HG02571 (cell line): ENCODE results near the gene TTYH3.
A peak's percentile ranks its signal among the peaks of the same experiment; 100 is the strongest.
"Not testable (repeated sequence)": the region's sequence is repeated elsewhere in the genome, so short reads cannot be mapped to it uniquely, and the experiment has no call there.

ENCODE experiments used
- ATAC-seq: cut with Tn5 transposase; IDR thresholded peaks from one replicate; pipeline ENCODE4 v1.9.1; 2021; ENCODE audit warnings: mild to moderate bottlenecking, moderate library complexity; ENCODE audit not compliant: unreplicated experiment

Gene TTYH3

GRCh38 chr7:2681929-2682799, 50.4 kb downstream of the TTYH3 start:
- ATAC-seq, result no peak

- ATAC-seq, result no peak
Measured at GRCh38 chr7:2684501-2684900, 52.7 kb downstream of the TTYH3 start.

GRCh38 chr7:2686101-2686500, 54.3 kb downstream of the TTYH3 start:
- ATAC-seq, result no peak

- ATAC-seq, result no peak
Measured at GRCh38 chr7:2687338-2687869, 55.6 kb downstream of the TTYH3 start.

GRCh38 chr7:2687881-2688318, 56.1 kb downstream of the TTYH3 start, which contains the start of gene AMZ1:
TSS of gene AMZ1 (plus strand) at chr7:2688202. CDS start at chr7:2700452, 12,250 bp downstream.
- no peak for ATAC-seq

- peak; percentile 83 for ATAC-seq
Measured at GRCh38 chr7:2688409-2689342, 56.9 kb downstream of the TTYH3 start.

GRCh38 chr7:2689343-2689847, 57.6 kb downstream of the TTYH3 start:
- no peak for ATAC-seq

GRCh38 chr7:2689951-2690705, 58.3 kb downstream of the TTYH3 start:
- no peak for ATAC-seq

GRCh38 chr7:2691011-2691707, 59.4 kb downstream of the TTYH3 start:
- no peak for ATAC-seq

GRCh38 chr7:2691932-2692439, 60.2 kb downstream of the TTYH3 start:
- not testable (repeated sequence) for ATAC-seq

GRCh38 chr7:2692543-2692942, 60.8 kb downstream of the TTYH3 start:
- no peak for ATAC-seq

GRCh38 chr7:2693420-2694121, 61.8 kb downstream of the TTYH3 start:
- not testable (repeated sequence) for ATAC-seq

GRCh38 chr7:2694122-2694436, 62.3 kb downstream of the TTYH3 start:
- not testable (repeated sequence) for ATAC-seq

GRCh38 chr7:2698581-2699288, 66.9 kb downstream of the TTYH3 start:
- peak; percentile 86 for ATAC-seq

GRCh38 chr7:2699289-2699620, 67.5 kb downstream of the TTYH3 start:
- no peak for ATAC-seq

GRCh38 chr7:2700141-2700850, 68.5 kb downstream of the TTYH3 start:
- no peak for ATAC-seq

- ATAC-seq, result no peak
Measured at GRCh38 chr7:2701424-2701823, 69.6 kb downstream of the TTYH3 start.
